HEK293 (cell line): Measurements from ENCODE around the gene IGFBP5.

ENCODE experiments used
- PRDM4 ChIP-seq: fragments of 450-650 bp; formaldehyde crosslinking; IDR thresholded peaks from 2 replicates; pipeline ENCODE4 v1.5.1; 2017; ENCODE audit warnings: missing biosample characterization, missing genetic modification characterization
- REST ChIP-seq: fragments of 450-650 bp; formaldehyde crosslinking; IDR thresholded peaks from 2 replicates; pipeline ENCODE4 v1.5.1; 2016; ENCODE audit warnings: missing biosample characterization, missing genetic modification characterization
- ZBTB8A ChIP-seq: fragments of 450-650 bp; formaldehyde crosslinking; IDR thresholded peaks from 2 replicates; pipeline ENCODE4 v1.5.1; 2016; ENCODE audit warnings: missing biosample characterization, missing genetic modification characterization
- ZNF214 ChIP-seq: fragments of 450-650 bp; formaldehyde crosslinking; IDR thresholded peaks from 2 replicates; pipeline ENCODE4 v1.5.1; 2017; ENCODE audit warnings: missing biosample characterization, mild to moderate bottlenecking, missing genetic modification characterization, borderline replicate concordance
- ZNF239 ChIP-seq: fragments of 450-650 bp; formaldehyde crosslinking; IDR thresholded peaks from 2 replicates; pipeline ENCODE4 v1.5.1; 2016; ENCODE audit warnings: missing biosample characterization, missing genetic modification characterization
- ZNF37A ChIP-seq: fragments of 450-650 bp; IDR thresholded peaks from 2 replicates; pipeline ENCODE4 v1.5.1; 2018; ENCODE audit warnings: missing biosample characterization, missing genetic modification characterization
- ZNF560 ChIP-seq: fragments of 450-650 bp; formaldehyde crosslinking; IDR thresholded peaks from 2 replicates; pipeline ENCODE4 v1.5.1; 2017; ENCODE audit warnings: missing biosample characterization, missing genetic modification characterization, borderline replicate concordance
- TF ChIP-seq, protein P1 (sequence below): fragments of 450-650 bp; formaldehyde crosslinking; IDR thresholded peaks from 2 replicates; pipeline ENCODE4 v1.5.1; 2016; ENCODE audit warnings: missing biosample characterization, missing genetic modification characterization
- TF ChIP-seq, protein P2 (sequence below): sonication (generic); formaldehyde crosslinking; IDR thresholded peaks from 2 replicates; pipeline ENCODE4 v1.8.1; 2022; ENCODE audit warnings: mild to moderate bottlenecking, moderate library complexity, missing genetic modification reagents

DNA sequence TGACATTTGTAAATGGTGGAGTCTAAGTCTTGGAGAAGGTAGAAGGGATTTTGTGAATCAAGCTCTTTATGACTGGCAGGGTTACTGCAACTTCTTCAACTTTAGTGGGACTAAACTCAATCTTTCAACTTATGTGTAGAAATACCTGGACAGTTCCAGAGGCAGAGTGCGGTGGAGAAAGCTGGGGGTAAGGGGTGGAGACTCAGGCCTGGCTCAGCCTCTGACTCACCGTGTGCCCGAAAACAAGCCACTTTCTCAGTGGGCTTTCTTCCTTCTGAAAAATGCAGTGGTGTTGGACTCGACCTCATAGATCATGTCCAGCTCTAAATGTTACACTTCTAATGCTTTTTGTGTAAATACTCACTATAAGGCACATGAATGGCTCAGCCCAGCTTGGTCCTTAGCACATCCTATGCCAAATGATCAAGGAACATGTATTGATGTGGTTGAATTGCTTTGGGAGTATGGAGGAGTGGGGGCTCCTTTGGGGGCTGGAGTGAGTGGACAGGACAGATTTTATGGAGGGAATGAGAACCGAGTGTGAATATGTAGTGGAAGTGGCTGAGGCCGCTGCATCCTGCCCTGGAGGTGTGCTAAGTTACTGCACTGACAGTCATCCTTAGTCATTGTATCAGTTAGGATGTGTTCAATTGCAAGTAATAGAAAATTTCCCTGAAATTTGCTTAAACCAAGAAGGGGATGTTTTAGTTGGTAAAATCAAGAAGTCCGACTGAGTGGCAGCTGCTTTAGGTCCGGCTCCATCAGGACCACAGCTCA is 32.2 kb upstream of the IGFBP5 start:
- TF ChIP-seq ZNF37A (tag by site-specific recombination) (no peak), REST (tag by site-specific recombination) (no peak), PRDM4 (tag by site-specific recombination) (no peak), ZBTB8A (tag by site-specific recombination) (no peak), ZNF214 (tag by site-specific recombination) (no peak), ZNF560 (tag by site-specific recombination) (no peak), ZNF239 (tag by site-specific recombination) (no peak)
- TF ChIP-seq, protein P1, sequence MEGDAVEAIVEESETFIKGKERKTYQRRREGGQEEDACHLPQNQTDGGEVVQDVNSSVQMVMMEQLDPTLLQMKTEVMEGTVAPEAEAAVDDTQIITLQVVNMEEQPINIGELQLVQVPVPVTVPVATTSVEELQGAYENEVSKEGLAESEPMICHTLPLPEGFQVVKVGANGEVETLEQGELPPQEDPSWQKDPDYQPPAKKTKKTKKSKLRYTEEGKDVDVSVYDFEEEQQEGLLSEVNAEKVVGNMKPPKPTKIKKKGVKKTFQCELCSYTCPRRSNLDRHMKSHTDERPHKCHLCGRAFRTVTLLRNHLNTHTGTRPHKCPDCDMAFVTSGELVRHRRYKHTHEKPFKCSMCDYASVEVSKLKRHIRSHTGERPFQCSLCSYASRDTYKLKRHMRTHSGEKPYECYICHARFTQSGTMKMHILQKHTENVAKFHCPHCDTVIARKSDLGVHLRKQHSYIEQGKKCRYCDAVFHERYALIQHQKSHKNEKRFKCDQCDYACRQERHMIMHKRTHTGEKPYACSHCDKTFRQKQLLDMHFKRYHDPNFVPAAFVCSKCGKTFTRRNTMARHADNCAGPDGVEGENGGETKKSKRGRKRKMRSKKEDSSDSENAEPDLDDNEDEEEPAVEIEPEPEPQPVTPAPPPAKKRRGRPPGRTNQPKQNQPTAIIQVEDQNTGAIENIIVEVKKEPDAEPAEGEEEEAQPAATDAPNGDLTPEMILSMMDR (tag by site-specific recombination) = no peak
- TF ChIP-seq, protein P2, sequence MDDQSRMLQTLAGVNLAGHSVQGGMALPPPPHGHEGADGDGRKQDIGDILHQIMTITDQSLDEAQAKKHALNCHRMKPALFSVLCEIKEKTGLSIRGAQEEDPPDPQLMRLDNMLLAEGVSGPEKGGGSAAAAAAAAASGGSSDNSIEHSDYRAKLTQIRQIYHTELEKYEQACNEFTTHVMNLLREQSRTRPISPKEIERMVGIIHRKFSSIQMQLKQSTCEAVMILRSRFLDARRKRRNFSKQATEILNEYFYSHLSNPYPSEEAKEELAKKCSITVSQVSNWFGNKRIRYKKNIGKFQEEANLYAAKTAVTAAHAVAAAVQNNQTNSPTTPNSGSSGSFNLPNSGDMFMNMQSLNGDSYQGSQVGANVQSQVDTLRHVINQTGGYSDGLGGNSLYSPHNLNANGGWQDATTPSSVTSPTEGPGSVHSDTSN (CRISPR knock-in tag) = no peak
